WTC11 (cell line): ENCODE measurements around the gene AAGAB. TPM values are rescaled to one million over a fixed set of nuclear protein-coding genes. Genes with fewer than 3 reads are reported as not detected.

ENCODE experiments used
- ATAC-seq: fragments of 200-7000 bp; cut with Tn5 transposase; 2 replicates; pipeline ENCODE4 v1.10.0; 2021; ENCODE audit warnings: mild to moderate bottlenecking, moderate library complexity
- Bru-seq: library from RNA; stranded (reverse); fragments of 400-500 nt; gene quantifications from one replicate; lab custom pipeline; 2021; lab: Mats Ljungman, UMichigan
- CTCF ChIA-PET: fragments of 300-600 bp; sonication (Branson Sonifier 250); formaldehyde crosslinking; loops from one replicate; lab custom pipeline; 2021; ENCODE audit warnings: antibody characterized with exemption; lab: Charles Lee
- POLR2A ChIA-PET: fragments of 350-600 bp; sonication (Branson Sonifier 250); formaldehyde crosslinking; loops from one replicate; lab custom pipeline; 2021; ENCODE audit warnings: antibody characterized with exemption; lab: Charles Lee
- DNase-seq: peaks from one replicate; pipeline ENCODE4 v3.0.0; 2021; ENCODE audit warnings: low spot score
- H3K27ac Mint-ChIP-seq: 2 replicates; pipeline ENCODE4 v1.8.0; 2021; ENCODE audit warnings: mixed read lengths
- H3K27me3 Mint-ChIP-seq: 2 replicates; pipeline ENCODE4 v1.8.0; 2021; ENCODE audit warnings: low read depth, mild to moderate bottlenecking, moderate library complexity, mixed read lengths
- H3K36me3 Mint-ChIP-seq: 2 replicates; pipeline ENCODE4 v1.8.0; 2021; ENCODE audit warnings: mixed read lengths
- H3K4me1 Mint-ChIP-seq: 2 replicates; pipeline ENCODE4 v1.8.0; 2022; ENCODE audit warnings: mixed read lengths
- H3K4me3 Mint-ChIP-seq: 2 replicates; pipeline ENCODE4 v1.8.0; 2021; ENCODE audit warnings: mild to moderate bottlenecking, moderate library complexity, mixed read lengths
- H3K9me3 Mint-ChIP-seq: 2 replicates; pipeline ENCODE4 v1.8.0; 2021; ENCODE audit warnings: mixed read lengths
- CREM ChIP-seq: sonication (generic); formaldehyde crosslinking; IDR thresholded peaks from 2 replicates; pipeline ENCODE4 v1.8.1; 2022; ENCODE audit warnings: mild to moderate bottlenecking, missing genetic modification reagents, moderate library complexity
- ESRRA ChIP-seq: sonication (generic); formaldehyde crosslinking; IDR thresholded peaks from 2 replicates; pipeline ENCODE4 v1.8.1; 2022; ENCODE audit warnings: mild to moderate bottlenecking, missing genetic modification reagents, borderline replicate concordance
- ETV6 ChIP-seq: sonication (generic); formaldehyde crosslinking; IDR thresholded peaks from 2 replicates; pipeline ENCODE4 v1.8.1; 2022; ENCODE audit warnings: mild to moderate bottlenecking, missing genetic modification reagents
- FOXP1 ChIP-seq: sonication (generic); formaldehyde crosslinking; IDR thresholded peaks from 2 replicates; pipeline ENCODE4 v1.8.0; 2022; ENCODE audit warnings: missing genetic modification reagents, mild to moderate bottlenecking, moderate library complexity, borderline replicate concordance
- GABPB1 ChIP-seq: sonication (generic); formaldehyde crosslinking; IDR thresholded peaks from 2 replicates; pipeline ENCODE4 v1.8.1; 2023; ENCODE audit warnings: mild to moderate bottlenecking, missing genetic modification reagents
- GRHL2 ChIP-seq: fragments of 250-450 bp; sonication (Bioruptor Pico); IDR thresholded peaks from 2 replicates; pipeline ENCODE4 v1.8.0; 2022; ENCODE audit warnings: mild to moderate bottlenecking, moderate library complexity; ENCODE audit not compliant: insufficient replicate concordance, severe bottlenecking
- HMGXB4 ChIP-seq: sonication (generic); formaldehyde crosslinking; IDR thresholded peaks from 2 replicates; pipeline ENCODE4 v1.8.1; 2023; ENCODE audit warnings: mild to moderate bottlenecking, moderate library complexity, missing genetic modification reagents
- KAT7 ChIP-seq: sonication (generic); formaldehyde crosslinking; IDR thresholded peaks from 2 replicates; pipeline ENCODE4 v1.8.1; 2023; ENCODE audit warnings: missing genetic modification reagents, mild to moderate bottlenecking, borderline replicate concordance
- MYBL2 ChIP-seq: sonication (generic); formaldehyde crosslinking; IDR thresholded peaks from 2 replicates; pipeline ENCODE4 v1.8.1; 2023; ENCODE audit warnings: mild to moderate bottlenecking, moderate library complexity, missing genetic modification reagents
- RELA ChIP-seq: sonication (generic); formaldehyde crosslinking; IDR thresholded peaks from 2 replicates; pipeline ENCODE4 v1.8.1; 2022; ENCODE audit warnings: missing genetic modification reagents, mild to moderate bottlenecking, borderline replicate concordance
- SP1 ChIP-seq: sonication (generic); formaldehyde crosslinking; conservative IDR thresholded peaks from 2 replicates; pipeline ENCODE4 v1.8.1; 2022; ENCODE audit warnings: missing genetic modification reagents
- ZNF121 ChIP-seq: sonication (generic); formaldehyde crosslinking; IDR thresholded peaks from 2 replicates; pipeline ENCODE4 v1.8.0; 2023; ENCODE audit warnings: missing genetic modification reagents
- ZNF138 ChIP-seq: sonication (generic); formaldehyde crosslinking; conservative IDR thresholded peaks from 2 replicates; pipeline ENCODE4 v1.8.1; 2022; ENCODE audit warnings: mild to moderate bottlenecking, moderate library complexity, missing genetic modification reagents
- ZNF232 ChIP-seq: sonication (generic); formaldehyde crosslinking; IDR thresholded peaks from 2 replicates; pipeline ENCODE4 v1.8.0; 2022; ENCODE audit warnings: mild to moderate bottlenecking, missing genetic modification reagents
- long read RNA-seq, 3 experiments: library from RNA in 1 of 3; library from capped mRNA in 1 of 3; library from polyadenylated mRNA in 1 of 3; unstranded in 2 of 3; stranded (forward) in 1 of 3; transcript quantifications; one replicate each; pipeline ENCODE4 v2.0.0, GENCODE V29; 2021
- total RNA-seq: library from RNA; stranded (reverse); gene quantifications from 3 replicates; pipeline ENCODE4 v1.2.3, GENCODE V29; 2021
- TF ChIP-seq, protein P1 (sequence below): sonication (generic); formaldehyde crosslinking; IDR thresholded peaks from 2 replicates; pipeline ENCODE4 v1.8.0; 2022; ENCODE audit warnings: mild to moderate bottlenecking, missing genetic modification reagents
- TF ChIP-seq, protein P2 (sequence below): sonication (generic); formaldehyde crosslinking; IDR thresholded peaks from 2 replicates; pipeline ENCODE4 v1.8.0; 2023; ENCODE audit warnings: missing genetic modification reagents, mild to moderate bottlenecking, borderline replicate concordance
- TF ChIP-seq, protein P3 (sequence below): sonication (generic); formaldehyde crosslinking; IDR thresholded peaks from 2 replicates; pipeline ENCODE4 v1.8.0; 2022; ENCODE audit warnings: mild to moderate bottlenecking, missing genetic modification reagents
- TF ChIP-seq, protein P4 (sequence below): sonication (generic); formaldehyde crosslinking; IDR thresholded peaks from 2 replicates; pipeline ENCODE4 v1.8.0; 2023; ENCODE audit warnings: missing genetic modification reagents
- TF ChIP-seq, protein P5 (sequence below): sonication (generic); formaldehyde crosslinking; conservative IDR thresholded peaks from 2 replicates; pipeline ENCODE4 v1.8.1; 2023; ENCODE audit warnings: mild to moderate bottlenecking, low read depth, missing genetic modification reagents, moderate library complexity

The AAGAB gene, protein sequence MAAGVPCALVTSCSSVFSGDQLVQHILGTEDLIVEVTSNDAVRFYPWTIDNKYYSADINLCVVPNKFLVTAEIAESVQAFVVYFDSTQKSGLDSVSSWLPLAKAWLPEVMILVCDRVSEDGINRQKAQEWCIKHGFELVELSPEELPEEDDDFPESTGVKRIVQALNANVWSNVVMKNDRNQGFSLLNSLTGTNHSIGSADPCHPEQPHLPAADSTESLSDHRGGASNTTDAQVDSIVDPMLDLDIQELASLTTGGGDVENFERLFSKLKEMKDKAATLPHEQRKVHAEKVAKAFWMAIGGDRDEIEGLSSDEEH
- total RNA-seq (36.6 to 41.7 TPM (median 37.2 TPM) in 3 replicates), Bru-seq, nascent RNA (percentile 79 among the genes with signal in this experiment)
- long read RNA-seq, experiment 1, transcript AAGAB-207 (10 exons, 2,251 nt), result minor isoform, 18 of 213 reads
- long read RNA-seq, experiment 1, transcript AAGAB-201 (10 exons, 2,841 nt), result major isoform, 155 of 213 reads
- long read RNA-seq, experiment 1, partial matches to known transcripts, result 8 of 213 reads
- long read RNA-seq, experiment 1, other reads (novel, unspliced or antisense), result 32 of 213 reads
- long read RNA-seq, experiment 2, transcript AAGAB-201 (10 exons, 2,841 nt), result major isoform, 30 of 54 reads
- long read RNA-seq, experiment 2, partial matches to known transcripts, result 5 of 54 reads
- long read RNA-seq, experiment 2, other reads (novel, unspliced or antisense), result 16 of 54 reads
- long read RNA-seq, experiment 3, transcript AAGAB-201 (10 exons, 2,841 nt), result major isoform, 121 of 160 reads
- long read RNA-seq, experiment 3, transcript AAGAB-207 (10 exons, 2,251 nt), result minor isoform, 10 of 160 reads
- long read RNA-seq, experiment 3, partial matches to known transcripts, result 3 of 160 reads
- long read RNA-seq, experiment 3, other reads (novel, unspliced or antisense), result 24 of 160 reads

DNA sequence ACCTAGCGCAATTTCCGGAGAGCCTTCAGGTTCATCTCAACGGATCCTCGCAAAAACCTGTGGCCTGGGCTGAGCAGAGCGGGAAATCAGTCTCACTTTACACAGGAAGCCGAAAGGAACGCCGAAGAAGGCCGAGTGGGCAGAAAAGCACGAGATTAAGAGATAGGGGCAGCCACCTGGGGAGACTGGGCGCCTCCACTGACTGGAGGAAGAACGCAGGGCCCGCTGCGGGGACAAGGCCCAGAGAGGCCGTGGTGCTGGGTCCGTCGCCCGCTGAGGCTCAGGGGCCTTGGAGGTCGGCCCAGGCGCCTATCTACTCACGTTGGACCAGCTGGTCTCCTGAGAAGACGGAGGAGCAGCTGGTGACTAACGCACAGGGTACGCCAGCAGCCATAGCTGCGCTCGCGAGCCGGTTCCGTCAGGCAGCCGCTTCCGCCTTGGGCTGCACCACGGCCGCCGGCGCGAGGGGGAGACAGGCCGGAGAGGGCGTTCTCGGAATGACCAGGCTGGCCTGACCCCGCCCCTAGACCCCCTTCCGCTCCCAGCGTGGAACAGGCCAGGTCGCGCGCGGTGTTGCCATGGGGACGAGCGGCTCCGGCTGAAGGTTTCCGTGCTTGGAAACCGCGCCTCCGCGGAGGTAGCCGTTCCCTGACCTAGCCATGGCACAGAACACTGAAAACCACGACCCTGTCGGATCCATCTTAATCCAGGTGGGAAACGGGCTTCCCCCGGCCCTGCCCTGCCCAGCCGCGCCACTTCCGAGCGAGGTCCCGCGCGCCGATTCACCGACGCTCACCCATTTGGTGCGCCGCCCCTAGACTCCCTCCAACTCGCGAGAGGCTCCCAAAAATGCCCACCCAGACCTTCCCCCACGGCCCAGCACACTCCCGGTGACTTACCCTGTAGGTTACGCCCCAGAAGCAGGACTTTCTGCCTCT is at the start of gene AAGAB, which contains the start of gene IQCH:
Gene AAGAB (minus strand): TSS at position 424 of the 938 bp plus-strand sequence. CDS start 30 bp downstream, at position 394.
Gene IQCH (plus strand): TSS at position 549 of the 938 bp plus-strand sequence. CDS start 111 bp downstream, at position 660.
- H3K9me3 Mint-ChIP-seq, result no peaks in the 10 kb centered on the region
- H3K36me3 Mint-ChIP-seq, result peaks cover 1% of the 10 kb centered on the region; the same call in 1 of the 2 replicates
- H3K4me1 Mint-ChIP-seq, result peaks cover 11% of the 10 kb centered on the region; the same call in 1 of the 2 replicates
- peak within 1 kb of the TSS; percentile 100 for H3K4me3 Mint-ChIP-seq
- ATAC-seq (peak; percentile 95), DNase-seq (peak; percentile 99)
- ChIA-PET POLR2A (interaction anchor here (0.6 kb wide), 1 partner anchor 189 kb away, joined by 3 read pairs; no protein-coding TSS in a partner anchor), CTCF (interaction anchor here (1.6 to 2.1 kb wide), 2 partner anchors 15 to 308 kb away, joined by 4 to 9 read pairs; no protein-coding TSS in a partner anchor)
- H3K27ac Mint-ChIP-seq, result peak within 1 kb of the TSS; percentile 95
- peaks cover 25% of the 10 kb centered on the region for H3K27me3 Mint-ChIP-seq
- TF ChIP-seq FOXP1, result peak; percentile 62; the same call in 1 of the 2 replicates
- TF ChIP-seq, protein P1, sequence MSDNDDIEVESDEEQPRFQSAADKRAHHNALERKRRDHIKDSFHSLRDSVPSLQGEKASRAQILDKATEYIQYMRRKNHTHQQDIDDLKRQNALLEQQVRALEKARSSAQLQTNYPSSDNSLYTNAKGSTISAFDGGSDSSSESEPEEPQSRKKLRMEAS (CRISPR knock-in tag), result peak; percentile 77
- TF ChIP-seq, protein P2, sequence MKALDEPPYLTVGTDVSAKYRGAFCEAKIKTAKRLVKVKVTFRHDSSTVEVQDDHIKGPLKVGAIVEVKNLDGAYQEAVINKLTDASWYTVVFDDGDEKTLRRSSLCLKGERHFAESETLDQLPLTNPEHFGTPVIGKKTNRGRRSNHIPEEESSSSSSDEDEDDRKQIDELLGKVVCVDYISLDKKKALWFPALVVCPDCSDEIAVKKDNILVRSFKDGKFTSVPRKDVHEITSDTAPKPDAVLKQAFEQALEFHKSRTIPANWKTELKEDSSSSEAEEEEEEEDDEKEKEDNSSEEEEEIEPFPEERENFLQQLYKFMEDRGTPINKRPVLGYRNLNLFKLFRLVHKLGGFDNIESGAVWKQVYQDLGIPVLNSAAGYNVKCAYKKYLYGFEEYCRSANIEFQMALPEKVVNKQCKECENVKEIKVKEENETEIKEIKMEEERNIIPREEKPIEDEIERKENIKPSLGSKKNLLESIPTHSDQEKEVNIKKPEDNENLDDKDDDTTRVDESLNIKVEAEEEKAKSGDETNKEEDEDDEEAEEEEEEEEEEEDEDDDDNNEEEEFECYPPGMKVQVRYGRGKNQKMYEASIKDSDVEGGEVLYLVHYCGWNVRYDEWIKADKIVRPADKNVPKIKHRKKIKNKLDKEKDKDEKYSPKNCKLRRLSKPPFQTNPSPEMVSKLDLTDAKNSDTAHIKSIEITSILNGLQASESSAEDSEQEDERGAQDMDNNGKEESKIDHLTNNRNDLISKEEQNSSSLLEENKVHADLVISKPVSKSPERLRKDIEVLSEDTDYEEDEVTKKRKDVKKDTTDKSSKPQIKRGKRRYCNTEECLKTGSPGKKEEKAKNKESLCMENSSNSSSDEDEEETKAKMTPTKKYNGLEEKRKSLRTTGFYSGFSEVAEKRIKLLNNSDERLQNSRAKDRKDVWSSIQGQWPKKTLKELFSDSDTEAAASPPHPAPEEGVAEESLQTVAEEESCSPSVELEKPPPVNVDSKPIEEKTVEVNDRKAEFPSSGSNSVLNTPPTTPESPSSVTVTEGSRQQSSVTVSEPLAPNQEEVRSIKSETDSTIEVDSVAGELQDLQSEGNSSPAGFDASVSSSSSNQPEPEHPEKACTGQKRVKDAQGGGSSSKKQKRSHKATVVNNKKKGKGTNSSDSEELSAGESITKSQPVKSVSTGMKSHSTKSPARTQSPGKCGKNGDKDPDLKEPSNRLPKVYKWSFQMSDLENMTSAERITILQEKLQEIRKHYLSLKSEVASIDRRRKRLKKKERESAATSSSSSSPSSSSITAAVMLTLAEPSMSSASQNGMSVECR (CRISPR knock-in tag), result peak; percentile 71; the same call in 1 of the 2 replicates
- TF ChIP-seq GRHL2, result no peak
- TF ChIP-seq ZNF232 (CRISPR knock-in tag), result 0 out of 2 replicates have a peak, but pooled peaks have one; percentile 32
- 0 out of 2 replicates have a peak, but pooled peaks have one; percentile 89 for TF ChIP-seq MYBL2 (CRISPR knock-in tag)
- TF ChIP-seq GABPB1 (CRISPR knock-in tag), result peak; percentile 74
- 0 out of 2 replicates have a peak, but pooled peaks have one; percentile 17 for TF ChIP-seq CREM (CRISPR knock-in tag)
- 0 out of 2 replicates have a peak, but pooled peaks have one; percentile 36 for TF ChIP-seq ESRRA (CRISPR knock-in tag)
- TF ChIP-seq, protein P3, sequence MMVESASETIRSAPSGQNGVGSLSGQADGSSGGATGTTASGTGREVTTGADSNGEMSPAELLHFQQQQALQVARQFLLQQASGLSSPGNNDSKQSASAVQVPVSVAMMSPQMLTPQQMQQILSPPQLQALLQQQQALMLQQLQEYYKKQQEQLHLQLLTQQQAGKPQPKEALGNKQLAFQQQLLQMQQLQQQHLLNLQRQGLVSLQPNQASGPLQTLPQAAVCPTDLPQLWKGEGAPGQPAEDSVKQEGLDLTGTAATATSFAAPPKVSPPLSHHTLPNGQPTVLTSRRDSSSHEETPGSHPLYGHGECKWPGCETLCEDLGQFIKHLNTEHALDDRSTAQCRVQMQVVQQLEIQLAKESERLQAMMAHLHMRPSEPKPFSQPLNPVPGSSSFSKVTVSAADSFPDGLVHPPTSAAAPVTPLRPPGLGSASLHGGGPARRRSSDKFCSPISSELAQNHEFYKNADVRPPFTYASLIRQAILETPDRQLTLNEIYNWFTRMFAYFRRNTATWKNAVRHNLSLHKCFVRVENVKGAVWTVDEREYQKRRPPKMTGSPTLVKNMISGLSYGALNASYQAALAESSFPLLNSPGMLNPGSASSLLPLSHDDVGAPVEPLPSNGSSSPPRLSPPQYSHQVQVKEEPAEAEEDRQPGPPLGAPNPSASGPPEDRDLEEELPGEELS (CRISPR knock-in tag), result peak; percentile 21; the same call in 1 of the 2 replicates
- peak; percentile 100 for TF ChIP-seq SP1 (CRISPR knock-in tag)
- TF ChIP-seq, protein P4, sequence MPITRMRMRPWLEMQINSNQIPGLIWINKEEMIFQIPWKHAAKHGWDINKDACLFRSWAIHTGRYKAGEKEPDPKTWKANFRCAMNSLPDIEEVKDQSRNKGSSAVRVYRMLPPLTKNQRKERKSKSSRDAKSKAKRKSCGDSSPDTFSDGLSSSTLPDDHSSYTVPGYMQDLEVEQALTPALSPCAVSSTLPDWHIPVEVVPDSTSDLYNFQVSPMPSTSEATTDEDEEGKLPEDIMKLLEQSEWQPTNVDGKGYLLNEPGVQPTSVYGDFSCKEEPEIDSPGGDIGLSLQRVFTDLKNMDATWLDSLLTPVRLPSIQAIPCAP (CRISPR knock-in tag), result 0 out of 2 replicates have a peak, but pooled peaks have one; percentile 11
- peak; percentile 67 for TF ChIP-seq ETV6 (CRISPR knock-in tag)
- TF ChIP-seq KAT7, result 0 out of 2 replicates have a peak, but pooled peaks have one; percentile 65
- TF ChIP-seq RELA, result no peak
- TF ChIP-seq HMGXB4 (CRISPR knock-in tag), result peak; percentile 59; the same call in 1 of the 2 replicates
- TF ChIP-seq ZNF121 (CRISPR knock-in tag), result no peak
- no peak for TF ChIP-seq ZNF138 (CRISPR knock-in tag)
- TF ChIP-seq, protein P5, sequence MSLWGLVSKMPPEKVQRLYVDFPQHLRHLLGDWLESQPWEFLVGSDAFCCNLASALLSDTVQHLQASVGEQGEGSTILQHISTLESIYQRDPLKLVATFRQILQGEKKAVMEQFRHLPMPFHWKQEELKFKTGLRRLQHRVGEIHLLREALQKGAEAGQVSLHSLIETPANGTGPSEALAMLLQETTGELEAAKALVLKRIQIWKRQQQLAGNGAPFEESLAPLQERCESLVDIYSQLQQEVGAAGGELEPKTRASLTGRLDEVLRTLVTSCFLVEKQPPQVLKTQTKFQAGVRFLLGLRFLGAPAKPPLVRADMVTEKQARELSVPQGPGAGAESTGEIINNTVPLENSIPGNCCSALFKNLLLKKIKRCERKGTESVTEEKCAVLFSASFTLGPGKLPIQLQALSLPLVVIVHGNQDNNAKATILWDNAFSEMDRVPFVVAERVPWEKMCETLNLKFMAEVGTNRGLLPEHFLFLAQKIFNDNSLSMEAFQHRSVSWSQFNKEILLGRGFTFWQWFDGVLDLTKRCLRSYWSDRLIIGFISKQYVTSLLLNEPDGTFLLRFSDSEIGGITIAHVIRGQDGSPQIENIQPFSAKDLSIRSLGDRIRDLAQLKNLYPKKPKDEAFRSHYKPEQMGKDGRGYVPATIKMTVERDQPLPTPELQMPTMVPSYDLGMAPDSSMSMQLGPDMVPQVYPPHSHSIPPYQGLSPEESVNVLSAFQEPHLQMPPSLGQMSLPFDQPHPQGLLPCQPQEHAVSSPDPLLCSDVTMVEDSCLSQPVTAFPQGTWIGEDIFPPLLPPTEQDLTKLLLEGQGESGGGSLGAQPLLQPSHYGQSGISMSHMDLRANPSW (CRISPR knock-in tag), result no peak
